ENCODE measurements around the gene LMO7.

DNA sequence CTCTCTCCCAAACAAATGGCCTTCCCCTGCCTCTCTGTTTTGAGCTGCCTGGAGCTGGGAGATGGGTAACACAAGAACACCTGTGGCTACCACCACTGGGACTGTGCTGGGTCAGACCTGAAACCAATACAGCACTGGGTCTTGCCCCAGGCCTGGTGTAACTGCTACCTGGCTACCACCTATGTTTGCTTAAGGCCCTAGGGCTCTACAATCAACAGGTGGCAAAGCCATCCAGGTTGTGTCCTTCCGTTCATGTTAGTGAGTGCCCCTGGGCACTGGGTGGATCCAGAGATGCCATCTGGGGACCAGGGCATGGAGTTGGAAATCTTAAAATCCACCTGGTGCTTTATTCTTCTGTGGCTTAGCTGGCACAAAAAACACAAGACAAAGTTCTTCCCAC, 18.9 kb upstream of the LMO7 start:
- TF ChIP-seq, protein P1, sequence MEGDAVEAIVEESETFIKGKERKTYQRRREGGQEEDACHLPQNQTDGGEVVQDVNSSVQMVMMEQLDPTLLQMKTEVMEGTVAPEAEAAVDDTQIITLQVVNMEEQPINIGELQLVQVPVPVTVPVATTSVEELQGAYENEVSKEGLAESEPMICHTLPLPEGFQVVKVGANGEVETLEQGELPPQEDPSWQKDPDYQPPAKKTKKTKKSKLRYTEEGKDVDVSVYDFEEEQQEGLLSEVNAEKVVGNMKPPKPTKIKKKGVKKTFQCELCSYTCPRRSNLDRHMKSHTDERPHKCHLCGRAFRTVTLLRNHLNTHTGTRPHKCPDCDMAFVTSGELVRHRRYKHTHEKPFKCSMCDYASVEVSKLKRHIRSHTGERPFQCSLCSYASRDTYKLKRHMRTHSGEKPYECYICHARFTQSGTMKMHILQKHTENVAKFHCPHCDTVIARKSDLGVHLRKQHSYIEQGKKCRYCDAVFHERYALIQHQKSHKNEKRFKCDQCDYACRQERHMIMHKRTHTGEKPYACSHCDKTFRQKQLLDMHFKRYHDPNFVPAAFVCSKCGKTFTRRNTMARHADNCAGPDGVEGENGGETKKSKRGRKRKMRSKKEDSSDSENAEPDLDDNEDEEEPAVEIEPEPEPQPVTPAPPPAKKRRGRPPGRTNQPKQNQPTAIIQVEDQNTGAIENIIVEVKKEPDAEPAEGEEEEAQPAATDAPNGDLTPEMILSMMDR (IDR thresholded peaks at IDR 0.05; ENCODE audit: poor library complexity): no peak
- no peak for TF ChIP-seq EZH2phosphoT487 (IDR thresholded peaks at IDR 0.05; ENCODE audit: low read depth, severe bottlenecking, unreplicated experiment)
- no peak for TF ChIP-seq EZH2 (IDR thresholded peaks at IDR 0.05; ENCODE audit: borderline replicate concordance)
